Smooth muscle cell (in vitro differentiated cells): Measurements from ENCODE around the gene CD101. TPM values are rescaled to one million over a fixed set of nuclear protein-coding genes. Genes with fewer than 3 reads are reported as not detected.

ENCODE experiments used
- DNase-seq: peaks from one replicate; lab custom pipeline; 2025; ENCODE audit not compliant: unreplicated experiment; lab: John Stamatoyannopoulos, UW
- H2AFZ ChIP-seq: fragments of 200-600 bp; sonication (generic); 2 replicates; pipeline ENCODE4 v1.6.0; 2016; ENCODE audit warnings: antibody characterized with exemption, low read depth, mild to moderate bottlenecking
- H3F3A ChIP-seq: fragments of 200-600 bp; sonication (generic); 2 replicates; pipeline ENCODE4 v1.6.0; 2017; ENCODE audit warnings: antibody characterized with exemption, low read depth
- H3K27ac ChIP-seq: fragments of 200-600 bp; sonication (generic); 2 replicates; pipeline ENCODE4 v1.5.1; 2016; ENCODE audit warnings: low read depth, mild to moderate bottlenecking
- H3K27me3 ChIP-seq: fragments of 200-600 bp; sonication (generic); 2 replicates; pipeline ENCODE4 v1.6.1; 2016; ENCODE audit warnings: low read depth, mild to moderate bottlenecking
- H3K36me3 ChIP-seq: fragments of 200-600 bp; sonication (generic); 2 replicates; pipeline ENCODE4 v1.5.1; 2016; ENCODE audit warnings: low read depth
- H3K4me1 ChIP-seq: fragments of 200-600 bp; sonication (generic); 2 replicates; pipeline ENCODE4 v1.5.1; 2016; ENCODE audit warnings: low read depth
- H3K4me2 ChIP-seq: fragments of 200-600 bp; sonication (generic); 2 replicates; pipeline ENCODE4 v1.6.0; 2016; ENCODE audit warnings: mild to moderate bottlenecking
- H3K4me3 ChIP-seq: fragments of 200-600 bp; sonication (generic); 2 replicates; pipeline ENCODE4 v1.5.1; 2016; ENCODE audit warnings: mild to moderate bottlenecking
- H3K79me2 ChIP-seq: fragments of 200-600 bp; sonication (generic); 2 replicates; pipeline ENCODE4 v1.6.0; 2016; ENCODE audit warnings: low read depth, mild to moderate bottlenecking
- H3K9ac ChIP-seq: fragments of 200-600 bp; sonication (generic); 2 replicates; pipeline ENCODE4 v1.6.0; 2016; ENCODE audit warnings: low read depth
- H3K9me3 ChIP-seq: fragments of 200-600 bp; sonication (generic); replicated peaks from 2 replicates; pipeline ENCODE4 v1.5.1; 2016; ENCODE audit warnings: low read depth
- H4K20me1 ChIP-seq: fragments of 200-600 bp; sonication (generic); 2 replicates; pipeline ENCODE4 v1.6.0; 2016; ENCODE audit warnings: low read depth
- CTCF ChIP-seq: fragments of 200-600 bp; sonication (generic); IDR thresholded peaks from 2 replicates; pipeline ENCODE4 v1.5.1; 2017; ENCODE audit warnings: borderline replicate concordance, mild to moderate bottlenecking, antibody characterized with exemption; ENCODE audit not compliant: insufficient read depth, poor library complexity, severe bottlenecking
- WGBS: methylation state at CpG from one replicate; pipeline ENCODE4 v1.1.7; 2016; ENCODE audit warnings: low lambda C conversion rate; 5-methylcytosine and 5-hydroxymethylcytosine counted together
- polyA plus RNA-seq: library from polyadenylated mRNA; unstranded; fragments of >200 nt; fragmentation: Nextera tagmentation; extraction: Ambion mirVana; gene quantifications from 2 replicates; pipeline ENCODE4 v1.2.1, GENCODE V29; 2016
- total RNA-seq: library from RNA; depleted of rRNA; stranded (reverse); fragments of >200 nt; gene quantifications from 2 replicates; pipeline ENCODE4 v1.2.3, GENCODE V29; 2014

The CD101 gene
- total and polyA plus RNA-seq, 2 experiments from 2014 or later, result 0.85 to 2.0 TPM

- H3K36me3 ChIP-seq, result no peaks in the 10 kb centered on the region
- no peaks in the 10 kb centered on the region for H4K20me1 ChIP-seq
- H3K9me3 ChIP-seq, result no peaks in the 10 kb centered on the region
- H2AFZ ChIP-seq, result no peak overlapping the region
- H3K4me1 ChIP-seq, result no peaks in the 10 kb centered on the region
- no peak overlapping the region for H3K27ac ChIP-seq
- no peak overlapping the region for H3K9ac ChIP-seq
- DNase-seq, result no peak
- H3K27me3 ChIP-seq, result no peaks in the 10 kb centered on the region
- no peak overlapping the region for H3K4me2 ChIP-seq
- no peak overlapping the region for H3K4me3 ChIP-seq
- no peaks in the 10 kb centered on the region for H3F3A ChIP-seq
- WGBS, result 94% methylated on average over 6 of the region's 6 CpGs
- no peaks in the 10 kb centered on the region for H3K79me2 ChIP-seq
- TF ChIP-seq CTCF, result no peak
Observed at GRCh38 chr1:117038236-117038635, 36.7 kb downstream of the CD101 start.

- Histone ChIP-seq H2AFZ (no peak overlapping the region), H3K4me3 (no peak overlapping the region), H3K27ac (no peak overlapping the region), H3K4me2 (no peak overlapping the region), H3K4me1 (no peaks in the 10 kb centered on the region), H4K20me1 (no peaks in the 10 kb centered on the region), H3K36me3 (no peaks in the 10 kb centered on the region), H3K79me2 (no peaks in the 10 kb centered on the region), H3K9me3 (no peaks in the 10 kb centered on the region), H3F3A (no peaks in the 10 kb centered on the region), H3K27me3 (no peaks in the 10 kb centered on the region), H3K9ac (no peak overlapping the region)
- TF ChIP-seq CTCF, result no peak
- WGBS, result 88% methylated on average over 1 of the region's 1 CpG
- no peak for DNase-seq
Observed at GRCh38 chr1:117044217-117044616, 42.7 kb downstream of the CD101 start.

- Histone ChIP-seq H4K20me1 (no peaks in the 10 kb centered on the region), H3K4me2 (no peak overlapping the region), H2AFZ (no peak overlapping the region), H3K27ac (no peak overlapping the region), H3K27me3 (no peaks in the 10 kb centered on the region), H3K4me3 (no peak overlapping the region), H3K79me2 (no peaks in the 10 kb centered on the region), H3K36me3 (no peaks in the 10 kb centered on the region), H3K4me1 (no peaks in the 10 kb centered on the region), H3K9ac (no peak overlapping the region), H3K9me3 (no peaks in the 10 kb centered on the region), H3F3A (no peaks in the 10 kb centered on the region)
- WGBS, result 30% methylated on average over 2 of the region's 2 CpGs
- no peak for DNase-seq
- no peak for TF ChIP-seq CTCF
Observed at GRCh38 chr1:117045644-117046043, 44.1 kb downstream of the CD101 start.

GRCh38 chr1:117046781-117047180 is 45.2 kb downstream of the CD101 start:
- no peaks in the 10 kb centered on the region for H3K27me3 ChIP-seq
- no peak for DNase-seq
- H3K79me2 ChIP-seq, result no peaks in the 10 kb centered on the region
- H3K9me3 ChIP-seq, result no peaks in the 10 kb centered on the region
- no peak overlapping the region for H3K4me3 ChIP-seq
- no peak overlapping the region for H2AFZ ChIP-seq
- no peak overlapping the region for H3K4me2 ChIP-seq
- no peaks in the 10 kb centered on the region for H3K4me1 ChIP-seq
- H4K20me1 ChIP-seq, result no peaks in the 10 kb centered on the region
- WGBS, result 86% methylated on average over 4 of the region's 4 CpGs
- no peaks in the 10 kb centered on the region for H3F3A ChIP-seq
- no peak overlapping the region for H3K27ac ChIP-seq
- H3K36me3 ChIP-seq, result no peaks in the 10 kb centered on the region
- TF ChIP-seq CTCF, result no peak
- no peak overlapping the region for H3K9ac ChIP-seq
